ENCODE results near the gene GPRC5A.
A peak's percentile ranks its signal among the peaks of the same experiment; 100 is the strongest.

The GPRC5A gene

GRCh38 chr12:12909228-12909994, 18.0 kb downstream of the GPRC5A start:
- no peak for DNase-seq

GRCh38 chr12:12909995-12910420, 18.6 kb downstream of the GPRC5A start:
- DNase-seq, result no peak
- TF ChIP-seq POLR2A (IDR thresholded peaks at IDR 0.05; ENCODE audit: low read length), result no peak
- no peak for TF ChIP-seq GATA1 (IDR thresholded peaks at IDR 0.05; ENCODE audit: low read depth, low read length)

More at GRCh38 chr12:12909228-12909994, 18.0 kb downstream of the GPRC5A start:
- TF ChIP-seq GATA1 (IDR thresholded peaks at IDR 0.05; ENCODE audit: low read depth, low read length) (no peak), POLR2A (IDR thresholded peaks at IDR 0.05; ENCODE audit: low read length) (no peak)

- TF ChIP-seq POLR2A (IDR thresholded peaks at IDR 0.05; ENCODE audit: low read length) (no peak), GATA1 (IDR thresholded peaks at IDR 0.05; ENCODE audit: low read depth, low read length) (no peak)
- DNase-seq, result no peak
These were observed 21.3 kb downstream of the GPRC5A start for GRCh38 chr12:12912711-12913110.

GRCh38 chr12:12915656-12916055, 24.3 kb downstream of the GPRC5A start:
- no peak for DNase-seq
- TF ChIP-seq POLR2A (IDR thresholded peaks at IDR 0.05; ENCODE audit: low read length) (no peak), GATA1 (IDR thresholded peaks at IDR 0.05; ENCODE audit: low read depth, low read length) (no peak)

- peak; percentile 79 to 87 for DNase-seq
- no peak for TF ChIP-seq POLR2A (IDR thresholded peaks at IDR 0.05; ENCODE audit: low read length)
- no peak for TF ChIP-seq GATA1 (IDR thresholded peaks at IDR 0.05; ENCODE audit: low read depth, low read length)
These were observed 25.0 kb downstream of the GPRC5A start for GRCh38 chr12:12916135-12916944.

- TF ChIP-seq POLR2A (IDR thresholded peaks at IDR 0.05; ENCODE audit: low read length), result no peak
- TF ChIP-seq GATA1 (IDR thresholded peaks at IDR 0.05; ENCODE audit: low read depth, low read length), result no peak
- no peak for DNase-seq
These were observed 26.2 kb downstream of the GPRC5A start for GRCh38 chr12:12917517-12917916.

GRCh38 chr12:12918781-12919389, 27.5 kb downstream of the GPRC5A start:
- DNase-seq, result no peak
- TF ChIP-seq GATA1 (IDR thresholded peaks at IDR 0.05; ENCODE audit: low read depth, low read length) (no peak), POLR2A (IDR thresholded peaks at IDR 0.05; ENCODE audit: low read length) (no peak)

- no peak for TF ChIP-seq POLR2A (IDR thresholded peaks at IDR 0.05; ENCODE audit: low read length)
- no peak for TF ChIP-seq GATA1 (IDR thresholded peaks at IDR 0.05; ENCODE audit: low read depth, low read length)
- DNase-seq, result no peak
These were observed 28.5 kb downstream of the GPRC5A start for GRCh38 chr12:12919666-12920435.

- no peak for TF ChIP-seq POLR2A (IDR thresholded peaks at IDR 0.05; ENCODE audit: low read length)
- TF ChIP-seq GATA1 (IDR thresholded peaks at IDR 0.05; ENCODE audit: low read depth, low read length), result no peak
- no peak for DNase-seq
These were observed 30.8 kb downstream of the GPRC5A start for GRCh38 chr12:12922191-12922616.

GRCh38 chr12:12922978-12923377, 31.6 kb downstream of the GPRC5A start:
- DNase-seq, result no peak
- no peak for TF ChIP-seq POLR2A (IDR thresholded peaks at IDR 0.05; ENCODE audit: low read length)
- no peak for TF ChIP-seq GATA1 (IDR thresholded peaks at IDR 0.05; ENCODE audit: low read depth, low read length)

GRCh38 chr12:12924169-12924568, 32.8 kb downstream of the GPRC5A start:
- TF ChIP-seq GATA1 (IDR thresholded peaks at IDR 0.05; ENCODE audit: low read depth, low read length) (no peak), POLR2A (IDR thresholded peaks at IDR 0.05; ENCODE audit: low read length) (no peak)

GRCh38 chr12:12925388-12925787, 34.0 kb downstream of the GPRC5A start:
- TF ChIP-seq POLR2A (IDR thresholded peaks at IDR 0.05; ENCODE audit: low read length) (no peak), GATA1 (IDR thresholded peaks at IDR 0.05; ENCODE audit: low read depth, low read length) (no peak)
- DNase-seq, result no peak

More at GRCh38 chr12:12924169-12924568, 32.8 kb downstream of the GPRC5A start:
- no peak for DNase-seq

- no peak for DNase-seq
These were observed 35.3 kb downstream of the GPRC5A start for GRCh38 chr12:12926571-12927071.

More at GRCh38 chr12:12926571-12927071, 35.3 kb downstream of the GPRC5A start:
- TF ChIP-seq POLR2A (IDR thresholded peaks at IDR 0.05; ENCODE audit: low read length), result no peak
- no peak for TF ChIP-seq GATA1 (IDR thresholded peaks at IDR 0.05; ENCODE audit: low read depth, low read length)
